SU-DHL-6 (cell line): ENCODE measurements around the gene ADAMTS8.

Experiments used
- H2AFZ ChIP-seq: fragments of 200-600 bp; sonication (generic); 2 replicates; pipeline ENCODE4 v1.6.1; 2014; ENCODE audit warnings: low read depth, mild to moderate bottlenecking, moderate library complexity, mixed read lengths, antibody characterized with exemption, low read length; ENCODE audit not compliant: severe bottlenecking
- H3F3A ChIP-seq: fragments of 200-600 bp; shearing (Covaris generic); 2 replicates; pipeline ENCODE4 v1.6.0; 2016; ENCODE audit warnings: antibody characterized with exemption, mild to moderate bottlenecking; ENCODE audit not compliant: insufficient read depth
- H3K27ac ChIP-seq: fragments of 200-600 bp; sonication (generic); 2 replicates; pipeline ENCODE4 v1.5.1; 2016; ENCODE audit warnings: low read depth, mild to moderate bottlenecking, low read length, moderate library complexity, mixed read lengths
- H3K27me3 ChIP-seq: fragments of 200-600 bp; sonication (generic), shearing (Covaris generic); 2 replicates; pipeline ENCODE4 v1.6.0; 2014; ENCODE audit warnings: mild to moderate bottlenecking, low read length
- H3K36me3 ChIP-seq: fragments of 200-600 bp; sonication (generic); 2 replicates; pipeline ENCODE4 v1.6.1; 2014; ENCODE audit warnings: mild to moderate bottlenecking, low read length, mixed read lengths
- H3K4me2 ChIP-seq: fragments of 300-600, 200-600 bp; shearing (Covaris generic), sonication (generic); 2 replicates; pipeline ENCODE4 v1.6.0; 2014; ENCODE audit warnings: low read length, low read depth, mild to moderate bottlenecking; ENCODE audit not compliant: poor library complexity, severe bottlenecking
- H3K4me3 ChIP-seq: fragments of 200-600 bp; sonication (generic); 2 replicates; pipeline ENCODE4 v1.5.1; 2014; ENCODE audit warnings: antibody characterized with exemption, low read length, mild to moderate bottlenecking, mixed read lengths; ENCODE audit not compliant: insufficient read depth, poor library complexity, severe bottlenecking
- H3K79me2 ChIP-seq: fragments of 200-600 bp; sonication (generic); 2 replicates; pipeline ENCODE4 v1.6.1; 2014; ENCODE audit warnings: mild to moderate bottlenecking, low read length, moderate library complexity; ENCODE audit not compliant: insufficient read depth
- H3K9ac ChIP-seq: fragments of 200-600 bp; sonication (generic); 2 replicates; pipeline ENCODE4 v1.7.0; 2014; ENCODE audit warnings: mild to moderate bottlenecking, low read length
- H3K9me2 ChIP-seq: fragments of 200-600 bp; sonication (generic); replicated peaks from 2 replicates; pipeline ENCODE4 v1.6.1; 2014; ENCODE audit warnings: low read length; ENCODE audit not compliant: insufficient read depth
- H3K9me3 ChIP-seq: fragments of 200-600 bp; sonication (generic); 2 replicates; pipeline ENCODE4 v1.6.1; 2014; ENCODE audit warnings: low read length, mixed read lengths; ENCODE audit not compliant: insufficient read depth
- H4K20me1 ChIP-seq: fragments of 200-600 bp; sonication (generic); 2 replicates; pipeline ENCODE4 v1.6.1; 2014; ENCODE audit warnings: low read depth, mild to moderate bottlenecking, antibody characterized with exemption, low read length, moderate library complexity, mixed read lengths
- EZH2phosphoT487 ChIP-seq: fragments of 200-600 bp; sonication (generic), shearing (Covaris generic); conservative IDR thresholded peaks from 2 replicates; pipeline ENCODE4 v1.6.1; 2018; ENCODE audit warnings: mild to moderate bottlenecking, antibody characterized with exemption, low read length, moderate library complexity, mixed read lengths
- TF ChIP-seq, protein P1 (sequence below): fragments of 200-600 bp; sonication (generic); IDR thresholded peaks from one replicate; pipeline ENCODE4 v1.5.1; 2017; ENCODE audit warnings: antibody characterized with exemption, mild to moderate bottlenecking, low read length, moderate library complexity; ENCODE audit not compliant: insufficient read depth, poor library complexity, severe bottlenecking

ADAMTS8 gene

DNA sequence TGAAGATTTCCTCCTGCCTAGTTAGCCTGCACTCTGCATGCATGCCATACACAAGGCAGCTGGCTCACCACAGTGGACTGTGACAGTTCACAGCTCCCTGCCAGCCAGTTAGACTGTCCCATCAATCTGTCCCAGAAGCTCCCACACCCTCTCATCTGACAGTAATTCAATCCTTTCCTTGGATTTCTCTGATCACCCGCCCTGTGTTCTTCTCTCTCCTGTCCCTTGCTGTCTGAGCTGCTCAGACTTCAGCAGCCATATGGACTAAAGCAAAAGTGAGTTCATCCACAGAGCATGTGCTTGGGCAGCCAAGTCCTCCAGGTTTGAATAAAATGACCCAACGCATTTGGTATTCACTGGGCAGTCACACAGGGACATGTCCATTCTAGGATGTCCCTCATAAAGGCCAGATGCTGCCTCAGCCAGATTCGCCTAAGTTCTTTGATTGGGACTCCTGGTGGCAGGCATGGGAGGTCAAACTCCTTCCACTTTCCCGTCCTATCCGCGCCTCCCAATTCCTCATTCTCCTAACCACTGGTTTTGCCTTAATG lies 59.2 kb downstream of the ADAMTS8 start:
- no peak overlapping the region for H3K4me3 ChIP-seq
- H4K20me1 ChIP-seq: no peaks in the 10 kb centered on the region
- H3K27me3 ChIP-seq: no peaks in the 10 kb centered on the region
- no peaks in the 10 kb centered on the region for H3K9me3 ChIP-seq
- H3F3A ChIP-seq: no peaks in the 10 kb centered on the region
- no peaks in the 10 kb centered on the region for H3K36me3 ChIP-seq
- H3K79me2 ChIP-seq: no peaks in the 10 kb centered on the region
- TF ChIP-seq, protein P1, sequence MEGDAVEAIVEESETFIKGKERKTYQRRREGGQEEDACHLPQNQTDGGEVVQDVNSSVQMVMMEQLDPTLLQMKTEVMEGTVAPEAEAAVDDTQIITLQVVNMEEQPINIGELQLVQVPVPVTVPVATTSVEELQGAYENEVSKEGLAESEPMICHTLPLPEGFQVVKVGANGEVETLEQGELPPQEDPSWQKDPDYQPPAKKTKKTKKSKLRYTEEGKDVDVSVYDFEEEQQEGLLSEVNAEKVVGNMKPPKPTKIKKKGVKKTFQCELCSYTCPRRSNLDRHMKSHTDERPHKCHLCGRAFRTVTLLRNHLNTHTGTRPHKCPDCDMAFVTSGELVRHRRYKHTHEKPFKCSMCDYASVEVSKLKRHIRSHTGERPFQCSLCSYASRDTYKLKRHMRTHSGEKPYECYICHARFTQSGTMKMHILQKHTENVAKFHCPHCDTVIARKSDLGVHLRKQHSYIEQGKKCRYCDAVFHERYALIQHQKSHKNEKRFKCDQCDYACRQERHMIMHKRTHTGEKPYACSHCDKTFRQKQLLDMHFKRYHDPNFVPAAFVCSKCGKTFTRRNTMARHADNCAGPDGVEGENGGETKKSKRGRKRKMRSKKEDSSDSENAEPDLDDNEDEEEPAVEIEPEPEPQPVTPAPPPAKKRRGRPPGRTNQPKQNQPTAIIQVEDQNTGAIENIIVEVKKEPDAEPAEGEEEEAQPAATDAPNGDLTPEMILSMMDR: no peak
- TF ChIP-seq EZH2phosphoT487: no peak
- no peak overlapping the region for H3K27ac ChIP-seq
- no peaks in the 10 kb centered on the region for H3K9me2 ChIP-seq
- H2AFZ ChIP-seq: no peak overlapping the region
- H3K4me2 ChIP-seq: no peak overlapping the region
- no peak overlapping the region for H3K9ac ChIP-seq

DNA sequence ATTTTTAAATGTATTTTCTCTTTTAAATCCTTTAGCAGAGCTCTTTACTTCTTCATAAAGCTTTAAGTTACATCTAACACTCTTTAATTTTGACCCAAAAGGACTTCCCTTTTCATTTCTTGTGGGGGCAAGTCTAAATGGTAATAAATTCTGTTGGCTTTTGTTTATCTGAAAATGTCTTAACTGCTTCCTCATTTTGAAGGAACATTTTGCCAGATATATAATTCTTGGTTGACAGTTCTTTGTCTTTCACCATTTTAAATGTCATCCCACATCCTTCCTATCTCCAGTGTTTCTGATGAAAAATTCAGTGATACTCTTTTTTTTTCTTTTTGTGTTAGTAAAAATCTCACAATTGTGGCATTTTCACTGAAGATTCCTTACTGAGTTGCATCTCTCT lies 69.0 kb downstream of the ADAMTS8 start:
- Histone ChIP-seq H3K27me3 (no peaks in the 10 kb centered on the region), H3K36me3 (no peaks in the 10 kb centered on the region), H3K4me2 (no peak overlapping the region), H3K27ac (no peak overlapping the region), H3K9ac (no peak overlapping the region), H3K79me2 (no peaks in the 10 kb centered on the region), H4K20me1 (no peaks in the 10 kb centered on the region), H3K9me2 (no peaks in the 10 kb centered on the region), H3F3A (no peaks in the 10 kb centered on the region), H3K4me3 (no peak overlapping the region), H2AFZ (no peak overlapping the region), H3K9me3 (no peaks in the 10 kb centered on the region)
- TF ChIP-seq, protein P1: no peak
- TF ChIP-seq EZH2phosphoT487: no peak

DNA sequence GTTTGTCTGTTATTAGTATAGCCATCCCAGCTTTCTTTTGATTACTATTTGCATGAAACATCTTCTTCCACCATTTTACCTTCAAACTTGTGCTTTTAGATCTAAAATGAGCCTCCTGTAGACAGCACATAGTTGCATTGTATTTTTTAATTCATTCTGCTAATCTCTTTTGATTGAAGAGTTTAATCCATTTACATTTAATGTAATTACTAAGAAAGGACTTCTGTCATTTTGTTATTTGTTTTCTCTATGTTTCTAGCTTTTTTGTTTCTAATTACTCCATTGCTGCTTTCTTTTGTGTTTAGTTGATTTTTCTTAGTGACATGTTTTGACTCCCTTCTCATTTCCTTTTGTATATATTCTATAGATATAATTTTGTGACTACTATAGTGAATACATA lies 70.0 kb downstream of the ADAMTS8 start:
- no peak overlapping the region for H3K9ac ChIP-seq
- no peaks in the 10 kb centered on the region for H3K9me2 ChIP-seq
- no peak overlapping the region for H3K27ac ChIP-seq
- H3K4me3 ChIP-seq: no peak overlapping the region
- TF ChIP-seq, protein P1: no peak
- TF ChIP-seq EZH2phosphoT487: no peak
- no peaks in the 10 kb centered on the region for H3F3A ChIP-seq
- H3K27me3 ChIP-seq: no peaks in the 10 kb centered on the region
- no peaks in the 10 kb centered on the region for H3K36me3 ChIP-seq
- no peak overlapping the region for H2AFZ ChIP-seq
- no peak overlapping the region for H3K4me2 ChIP-seq
- H3K9me3 ChIP-seq: no peaks in the 10 kb centered on the region
- no peaks in the 10 kb centered on the region for H4K20me1 ChIP-seq
- H3K79me2 ChIP-seq: no peaks in the 10 kb centered on the region
